ENCODE data around the gene MAP2K3.
A peak's percentile ranks its signal among the peaks of the same experiment; 100 is the strongest.

Gene MAP2K3

GRCh38 chr17:21286066-21286770, 1.7 kb downstream of the MAP2K3 start:
- no peak for TF ChIP-seq FOXP2 (optimal IDR thresholded peaks at IDR 0.05; ENCODE audit: borderline replicate concordance, extremely low read depth, extremely low read length, insufficient read depth)
- peak; percentile 11; the same call in 1 of the 2 replicates for TF ChIP-seq TAF1 (IDR thresholded peaks at IDR 0.05; ENCODE audit: borderline replicate concordance, insufficient read depth, low read length)
- TF ChIP-seq, protein P1, sequence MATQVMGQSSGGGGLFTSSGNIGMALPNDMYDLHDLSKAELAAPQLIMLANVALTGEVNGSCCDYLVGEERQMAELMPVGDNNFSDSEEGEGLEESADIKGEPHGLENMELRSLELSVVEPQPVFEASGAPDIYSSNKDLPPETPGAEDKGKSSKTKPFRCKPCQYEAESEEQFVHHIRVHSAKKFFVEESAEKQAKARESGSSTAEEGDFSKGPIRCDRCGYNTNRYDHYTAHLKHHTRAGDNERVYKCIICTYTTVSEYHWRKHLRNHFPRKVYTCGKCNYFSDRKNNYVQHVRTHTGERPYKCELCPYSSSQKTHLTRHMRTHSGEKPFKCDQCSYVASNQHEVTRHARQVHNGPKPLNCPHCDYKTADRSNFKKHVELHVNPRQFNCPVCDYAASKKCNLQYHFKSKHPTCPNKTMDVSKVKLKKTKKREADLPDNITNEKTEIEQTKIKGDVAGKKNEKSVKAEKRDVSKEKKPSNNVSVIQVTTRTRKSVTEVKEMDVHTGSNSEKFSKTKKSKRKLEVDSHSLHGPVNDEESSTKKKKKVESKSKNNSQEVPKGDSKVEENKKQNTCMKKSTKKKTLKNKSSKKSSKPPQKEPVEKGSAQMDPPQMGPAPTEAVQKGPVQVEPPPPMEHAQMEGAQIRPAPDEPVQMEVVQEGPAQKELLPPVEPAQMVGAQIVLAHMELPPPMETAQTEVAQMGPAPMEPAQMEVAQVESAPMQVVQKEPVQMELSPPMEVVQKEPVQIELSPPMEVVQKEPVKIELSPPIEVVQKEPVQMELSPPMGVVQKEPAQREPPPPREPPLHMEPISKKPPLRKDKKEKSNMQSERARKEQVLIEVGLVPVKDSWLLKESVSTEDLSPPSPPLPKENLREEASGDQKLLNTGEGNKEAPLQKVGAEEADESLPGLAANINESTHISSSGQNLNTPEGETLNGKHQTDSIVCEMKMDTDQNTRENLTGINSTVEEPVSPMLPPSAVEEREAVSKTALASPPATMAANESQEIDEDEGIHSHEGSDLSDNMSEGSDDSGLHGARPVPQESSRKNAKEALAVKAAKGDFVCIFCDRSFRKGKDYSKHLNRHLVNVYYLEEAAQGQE (IDR thresholded peaks at IDR 0.05; ENCODE audit: insufficient read depth in 1 of 2, low read depth in 2 of 2, low read length in 2 of 2), result no peak; a peak in 1 of 4 replicates
- 0 out of 2 replicates have a peak, but pooled peaks have one; percentile 39 for TF ChIP-seq POLR2AphosphoS5 (IDR thresholded peaks at IDR 0.05; ENCODE audit: low read depth, low read length)
- TF ChIP-seq SIN3A (IDR thresholded peaks at IDR 0.05; ENCODE audit: borderline replicate concordance, insufficient read depth, low read length), result peak; percentile 97

DNA sequence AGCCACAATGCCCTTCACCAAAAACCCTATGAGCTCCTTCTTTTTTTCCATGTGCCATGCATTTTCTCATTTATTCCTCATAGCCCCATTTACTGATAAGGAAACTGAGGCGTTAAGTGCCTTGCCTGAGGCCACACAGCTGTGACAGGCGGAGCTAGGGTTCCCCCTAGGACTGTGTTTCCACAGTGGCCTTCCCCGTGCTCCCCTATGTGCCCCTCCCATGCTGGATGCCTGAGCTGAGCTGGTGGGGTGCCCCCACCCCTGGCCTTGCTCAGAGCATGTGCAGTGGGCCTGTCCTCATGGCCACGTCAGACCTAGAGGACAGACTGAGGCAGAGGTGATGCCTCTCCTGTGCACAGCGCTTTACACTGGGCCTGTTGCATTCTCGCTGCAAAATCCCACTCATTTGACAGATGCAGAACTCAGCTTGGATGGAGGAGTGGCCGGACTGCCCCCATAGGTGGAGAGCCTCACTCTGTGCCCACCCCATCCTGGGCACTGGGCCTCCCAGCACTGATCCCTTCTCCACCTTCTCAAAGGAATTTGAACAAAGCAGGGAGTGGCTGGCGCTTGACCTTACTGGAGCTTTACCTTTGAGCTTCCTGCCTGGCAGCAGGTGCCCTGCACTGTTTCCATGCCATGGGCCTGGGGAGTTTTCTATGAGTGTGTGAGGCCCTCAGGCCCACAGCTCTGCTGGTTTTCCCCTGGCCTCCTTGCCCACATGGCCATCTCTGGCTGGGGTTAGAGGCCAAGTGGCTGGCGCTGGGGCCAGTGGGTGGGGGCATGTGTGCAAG, 2.6 kb downstream of the MAP2K3 start:
- TF ChIP-seq, protein P1 (IDR thresholded peaks at IDR 0.05; ENCODE audit: insufficient read depth in 1 of 2, low read depth in 2 of 2, low read length in 2 of 2), result no peak
- TF ChIP-seq SIN3A (IDR thresholded peaks at IDR 0.05; ENCODE audit: borderline replicate concordance, insufficient read depth, low read length), result no peak
- TF ChIP-seq POLR2AphosphoS5 (IDR thresholded peaks at IDR 0.05; ENCODE audit: low read depth, low read length), result no peak
- no peak for TF ChIP-seq FOXP2 (optimal IDR thresholded peaks at IDR 0.05; ENCODE audit: borderline replicate concordance, extremely low read depth, extremely low read length, insufficient read depth)
- TF ChIP-seq TAF1 (IDR thresholded peaks at IDR 0.05; ENCODE audit: borderline replicate concordance, insufficient read depth, low read length), result no peak

DNA sequence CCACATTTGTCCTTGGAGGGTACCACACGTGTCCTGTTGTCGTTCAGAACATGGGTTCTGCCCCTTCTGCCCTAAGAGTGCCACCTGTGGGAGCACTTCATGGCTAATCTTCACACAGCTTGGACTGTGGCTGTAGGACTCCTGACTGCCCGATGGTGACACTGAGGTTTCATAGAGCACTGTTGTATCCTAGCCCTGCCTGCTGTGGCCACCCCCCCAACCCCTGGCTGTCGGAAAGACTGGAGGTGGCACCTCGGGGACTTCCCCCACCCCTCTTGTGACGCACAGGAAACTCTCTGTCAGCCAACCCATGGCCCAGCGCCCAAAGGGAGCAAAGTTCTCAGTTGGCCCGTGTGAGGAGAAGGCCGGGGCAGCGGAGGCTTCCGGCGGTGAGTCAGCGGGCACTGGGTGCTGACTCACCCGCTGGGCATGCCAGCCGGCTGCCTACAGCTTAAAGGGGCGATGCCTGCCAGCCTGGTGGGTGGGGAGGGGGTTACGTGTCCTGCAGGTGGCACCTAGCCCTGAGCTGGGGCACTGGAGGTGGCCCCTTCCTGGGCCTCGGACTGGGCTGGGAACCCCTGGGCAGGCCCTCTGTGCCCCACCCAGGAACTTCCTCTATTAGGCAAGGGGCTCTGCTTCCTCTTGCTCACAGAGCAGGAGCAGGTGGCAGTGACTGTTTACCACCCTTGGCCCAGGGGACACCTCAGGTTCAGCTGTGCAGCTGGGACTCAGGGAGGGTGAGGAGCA, 3.4 kb downstream of the MAP2K3 start:
- TF ChIP-seq POLR2AphosphoS5 (IDR thresholded peaks at IDR 0.05; ENCODE audit: low read depth, low read length) (no peak), SIN3A (IDR thresholded peaks at IDR 0.05; ENCODE audit: borderline replicate concordance, insufficient read depth, low read length) (peak; percentile 81; the same call in 1 of the 2 replicates)

GRCh38 chr17:21288571-21289017, 4.1 kb downstream of the MAP2K3 start:
- TF ChIP-seq POLR2AphosphoS5 (IDR thresholded peaks at IDR 0.05; ENCODE audit: low read depth, low read length), result no peak
- TF ChIP-seq, protein P1 (IDR thresholded peaks at IDR 0.05; ENCODE audit: insufficient read depth in 1 of 2, low read depth in 2 of 2, low read length in 2 of 2), result no peak
- no peak for TF ChIP-seq TAF1 (IDR thresholded peaks at IDR 0.05; ENCODE audit: borderline replicate concordance, insufficient read depth, low read length)
- TF ChIP-seq SIN3A (IDR thresholded peaks at IDR 0.05; ENCODE audit: borderline replicate concordance, insufficient read depth, low read length), result no peak
- no peak for TF ChIP-seq FOXP2 (optimal IDR thresholded peaks at IDR 0.05; ENCODE audit: borderline replicate concordance, extremely low read depth, extremely low read length, insufficient read depth)
